Kidney (tissue), 14 donors: Measurements from ENCODE around the gene TENM4. TPM values are rescaled to one million over a fixed set of nuclear protein-coding genes. Genes with fewer than 3 reads are reported as not detected.
A peak's percentile ranks its signal among the peaks of the same experiment; 100 is the strongest.

Source experiments
- DNase-seq, 5 donors: peaks; one replicate each; pipeline ENCODE4 v3.0.0-alpha.2; 2013 to 2020
- FAIRE-seq: peaks from 2 replicates; lab custom pipeline; 2012; peaks lifted over from hg19 to GRCh38; lab: Jason Lieb, UNC
- H3K27ac ChIP-seq, 2 donors: one replicate each; pipeline ENCODE4 v1.7.0; 2013; ENCODE audit warnings: low read depth in 2 of 2, low read length in 2 of 2, inconsistent platforms in 1 of 2
- H3K27me3 ChIP-seq: one replicate; pipeline ENCODE4 v1.7.1; 2013; ENCODE audit warnings: low read length, inconsistent platforms; ENCODE audit not compliant: control insufficient read depth, insufficient read depth
- H3K36me3 ChIP-seq, 3 donors: one replicate each; pipeline versions ENCODE4 v1.7.0 to v1.7.1; 2013; ENCODE audit warnings: low read length in 3 of 3, control low read depth in 1 of 3, inconsistent platforms in 1 of 3; ENCODE audit not compliant: insufficient read depth in 3 of 3, control insufficient read depth in 2 of 3
- H3K4me1 ChIP-seq, 3 donors: one replicate each; pipeline versions ENCODE4 v1.7.0 to v1.7.1; 2013; ENCODE audit warnings: low read length in 3 of 3, inconsistent platforms in 1 of 3, low read depth in 1 of 3; ENCODE audit not compliant: control insufficient read depth in 2 of 3, insufficient read depth in 2 of 3
- H3K4me3 ChIP-seq, 3 donors: one replicate each; pipeline versions ENCODE4 v1.7.0 to v1.8.1; 2013; ENCODE audit warnings: low read length in 3 of 3, control low read depth in 1 of 3, inconsistent platforms in 1 of 3
- H3K9ac ChIP-seq, 3 donors: one replicate each; pipeline versions ENCODE4 v1.7.0 to v1.7.1; 2013; ENCODE audit warnings: low read length in 3 of 3, control low read depth in 1 of 3, inconsistent platforms in 1 of 3
- H3K9me3 ChIP-seq, 3 donors: one replicate each; pipeline versions ENCODE4 v1.7.0 to v1.7.1; 2013; ENCODE audit warnings: low read length in 3 of 3, control low read depth in 1 of 3, inconsistent platforms in 1 of 3; ENCODE audit not compliant: control insufficient read depth in 2 of 3, insufficient read depth in 1 of 3
- intact Hi-C: fragments of 100-400 bp; cut with DNase I; formaldehyde crosslinking; loops from one replicate; pipeline ENCODE4 v1.11.1; 2022
- polyA plus RNA-seq: library from polyadenylated mRNA; stranded (reverse); fragments of 350-450 nt; fragmentation: Illumina TruSeq; extraction: RNeasy Lipid Tissue Mini Kit (QIAGEN cat#74804); gene quantifications from one replicate; pipeline ENCODE4 v1.2.3, GENCODE V29; 2014; ENCODE audit warnings: low read depth, low replicate concordance; ENCODE audit not compliant: insufficient read depth
- total RNA-seq: library from RNA; stranded (reverse); fragmentation: NEBNext Ultra II Directional; extraction: Animal tissue kit (Norgen Biotek cat#: 25700); gene quantifications from one replicate; pipeline ENCODE4 v1.2.1, GENCODE V29; 2021
- TF ChIP-seq, protein P1 (sequence below): IDR thresholded peaks from 3 replicates; pipeline ENCODE4 v1.5.1; 2012; ENCODE audit warnings: mild to moderate bottlenecking, moderate library complexity, borderline replicate concordance; ENCODE audit not compliant: insufficient read depth; ENCODE audit errors: extremely low read depth
- donor health status: control.
- donor health status: control.
- donor health status: control.
- donor health status: control.
- donor health status: control.
- donor health status: DM: yes; HTN: yes; CAD: no.
- donor health status: Normal renal cell carcinoma (clear cell type).

Gene TENM4
- total and polyA plus RNA-seq, 2 donors from 2014 or later: 0.34 to 31.0 TPM

DNA sequence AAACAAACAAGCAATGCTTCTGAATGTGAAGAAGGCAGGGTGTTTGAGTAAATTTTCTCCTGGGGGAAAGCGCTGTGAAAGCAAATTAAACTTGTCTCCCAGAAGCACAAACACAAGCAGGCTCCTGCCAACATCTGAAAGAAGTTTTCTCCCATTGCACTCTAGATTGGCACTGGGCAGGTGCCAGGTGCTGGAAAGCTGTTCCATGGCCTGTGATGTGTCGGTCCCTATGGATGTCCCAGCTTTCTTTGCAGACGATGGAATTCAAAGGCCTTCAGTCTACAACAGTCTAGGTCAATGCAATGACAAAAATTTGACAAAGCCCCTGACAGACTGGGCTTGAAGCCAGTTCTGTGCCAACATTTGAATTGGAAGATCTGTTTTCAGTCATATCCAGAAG is 620.1 kb downstream of the TENM4 start:
- Histone ChIP-seq H3K9ac (no peak overlapping the region), H3K36me3 (no peaks in the 10 kb centered on the region), H3K27ac (no peak overlapping the region), H3K4me1 (peaks cover 0 to 5% (median 2%) of the 10 kb centered on the region in 3 donors), H3K27me3 (no peaks in the 10 kb centered on the region), H3K9me3 (no peaks in the 10 kb centered on the region), H3K4me3 (no peak overlapping the region)
- intact Hi-C loops: no loop called here
- FAIRE-seq (no peak), DNase-seq (no peak)
- TF ChIP-seq, protein P1, sequence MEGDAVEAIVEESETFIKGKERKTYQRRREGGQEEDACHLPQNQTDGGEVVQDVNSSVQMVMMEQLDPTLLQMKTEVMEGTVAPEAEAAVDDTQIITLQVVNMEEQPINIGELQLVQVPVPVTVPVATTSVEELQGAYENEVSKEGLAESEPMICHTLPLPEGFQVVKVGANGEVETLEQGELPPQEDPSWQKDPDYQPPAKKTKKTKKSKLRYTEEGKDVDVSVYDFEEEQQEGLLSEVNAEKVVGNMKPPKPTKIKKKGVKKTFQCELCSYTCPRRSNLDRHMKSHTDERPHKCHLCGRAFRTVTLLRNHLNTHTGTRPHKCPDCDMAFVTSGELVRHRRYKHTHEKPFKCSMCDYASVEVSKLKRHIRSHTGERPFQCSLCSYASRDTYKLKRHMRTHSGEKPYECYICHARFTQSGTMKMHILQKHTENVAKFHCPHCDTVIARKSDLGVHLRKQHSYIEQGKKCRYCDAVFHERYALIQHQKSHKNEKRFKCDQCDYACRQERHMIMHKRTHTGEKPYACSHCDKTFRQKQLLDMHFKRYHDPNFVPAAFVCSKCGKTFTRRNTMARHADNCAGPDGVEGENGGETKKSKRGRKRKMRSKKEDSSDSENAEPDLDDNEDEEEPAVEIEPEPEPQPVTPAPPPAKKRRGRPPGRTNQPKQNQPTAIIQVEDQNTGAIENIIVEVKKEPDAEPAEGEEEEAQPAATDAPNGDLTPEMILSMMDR: no peak

DNA sequence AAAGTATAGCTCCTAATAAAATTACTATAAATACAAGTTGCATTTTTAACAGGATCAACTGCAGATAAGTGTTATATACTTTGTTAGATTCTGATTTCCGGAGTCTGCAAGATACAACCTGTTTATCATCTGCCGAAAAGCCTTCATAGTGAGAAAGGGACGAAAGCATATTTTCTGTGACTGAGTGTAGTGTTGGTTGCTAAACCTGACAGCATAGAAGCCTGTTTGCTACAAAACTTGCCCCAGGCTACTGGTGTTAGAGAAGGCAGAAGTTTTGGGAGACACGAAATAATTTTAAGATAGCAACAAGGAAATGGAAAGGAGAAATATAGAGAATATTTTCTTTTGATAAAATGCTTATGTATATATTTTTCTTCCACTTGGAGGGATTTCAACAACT is 622.6 kb downstream of the TENM4 start:
- no peaks in the 10 kb centered on the region for H3K36me3 ChIP-seq
- no peak overlapping the region for H3K4me3 ChIP-seq
- no peaks in the 10 kb centered on the region for H3K27me3 ChIP-seq
- no peak overlapping the region for H3K27ac ChIP-seq
- H3K9me3 ChIP-seq: no peaks in the 10 kb centered on the region
- H3K4me1 ChIP-seq: peaks cover 0 to 2% (median 0%) of the 10 kb centered on the region in 3 donors
- TF ChIP-seq, protein P1: no peak
- intact Hi-C loops: no loop called here
- DNase-seq: no peak
- FAIRE-seq: no peak
- no peak overlapping the region for H3K9ac ChIP-seq

DNA sequence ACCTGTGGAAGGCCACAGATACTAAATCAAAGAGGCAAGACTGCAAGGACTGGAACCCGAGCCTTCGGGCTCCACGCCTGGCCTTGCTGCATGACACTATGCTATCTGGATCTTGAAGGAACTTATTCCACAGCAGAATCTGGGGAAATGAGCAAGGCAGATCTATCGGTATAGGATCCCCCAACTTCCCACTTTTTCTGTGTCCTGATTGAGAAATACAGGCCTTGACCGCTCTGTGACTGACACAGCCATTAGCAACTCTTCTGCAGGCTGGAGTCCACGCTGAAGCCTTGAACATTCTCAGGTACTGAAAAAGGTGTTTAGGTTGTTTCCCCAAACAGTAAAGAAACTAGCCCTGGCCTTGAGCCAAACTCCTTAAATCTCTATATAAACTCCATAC is 625.0 kb downstream of the TENM4 start:
- TF ChIP-seq, protein P1: no peak
- Histone ChIP-seq H3K9me3 (no peaks in the 10 kb centered on the region), H3K4me1 (peaks cover 0 to 4% (median 0%) of the 10 kb centered on the region in 3 donors), H3K36me3 (no peaks in the 10 kb centered on the region), H3K9ac (no peak overlapping the region), H3K4me3 (no peak overlapping the region), H3K27me3 (no peaks in the 10 kb centered on the region), H3K27ac (no peak overlapping the region)
- intact Hi-C loops: no loop called here
- FAIRE-seq: no peak
- DNase-seq: peak in 3 of 5 donors; percentile 38 to 59 (median 40)
